H1 (cell line): ENCODE measurements around the gene KTN1. TPM values are rescaled to one million over a fixed set of nuclear protein-coding genes. Genes with fewer than 3 reads are reported as not detected.

ENCODE experiments used
- CTCF ChIA-PET: fragments of 300-600 bp; sonication (Branson Sonifier 250); formaldehyde crosslinking; loops from one replicate; lab custom pipeline; 2021; ENCODE audit not compliant: partially characterized antibody; lab: Charles Lee
- POLR2A ChIA-PET: fragments of 300-600 bp; sonication (Branson Sonifier 250); formaldehyde crosslinking; loops from one replicate; lab custom pipeline; 2021; ENCODE audit warnings: inconsistent platforms; ENCODE audit not compliant: partially characterized antibody; lab: Charles Lee
- DNase-seq, 2 experiments: peaks; one replicate each; pipeline versions ENCODE4 v3.0.0 to v3.0.0-alpha.2; 2010 to 2022; ENCODE audit warnings: low spot score in 2 of 2, low read depth in 1 of 2, mixed read lengths in 1 of 2
- FAIRE-seq: peaks from 2 replicates; lab custom pipeline; 2011; peaks lifted over from hg19 to GRCh38; lab: Jason Lieb, UNC
- H2AFZ ChIP-seq: 2 replicates; pipeline ENCODE4 v1.8.1; 2012; ENCODE audit warnings: low read length, inconsistent platforms
- H2AK5ac ChIP-seq: 2 replicates; pipeline ENCODE4 v1.6.1; 2013; ENCODE audit warnings: low read depth, low read length
- H2BK120ac ChIP-seq: replicated peaks from 2 replicates; pipeline ENCODE3; 2013; ENCODE audit warnings: low read depth, low read length, inconsistent platforms
- H2BK12ac ChIP-seq: 2 replicates; pipeline ENCODE4 v1.6.1; 2013; ENCODE audit warnings: low read depth, low read length
- H2BK15ac ChIP-seq: 2 replicates; pipeline ENCODE4 v1.6.1; 2013; ENCODE audit warnings: low read length
- H2BK20ac ChIP-seq: 2 replicates; pipeline ENCODE4 v1.6.1; 2013; ENCODE audit warnings: low read length
- H2BK5ac ChIP-seq: 2 replicates; pipeline ENCODE4 v1.6.1; 2013; ENCODE audit warnings: low read depth, low read length
- H3K14ac ChIP-seq: 2 replicates; pipeline ENCODE4 v1.6.1; 2013; ENCODE audit warnings: inconsistent platforms; ENCODE audit not compliant: insufficient read length
- H3K18ac ChIP-seq: 2 replicates; pipeline ENCODE4 v1.6.1; 2013; ENCODE audit warnings: low read length; ENCODE audit errors: extremely low read depth
- H3K23ac ChIP-seq: 2 replicates; pipeline ENCODE4 v1.6.1; 2013; ENCODE audit warnings: inconsistent platforms; ENCODE audit not compliant: insufficient read length
- H3K23me2 ChIP-seq: 2 replicates; pipeline ENCODE4 v1.6.1; 2013; ENCODE audit warnings: low read depth, low read length
- H3K27ac ChIP-seq: 2 replicates; pipeline ENCODE4 v1.6.1; 2011; ENCODE audit warnings: low read depth, low read length, inconsistent platforms
- H3K27me3 ChIP-seq, 4 experiments: replicated peaks in 1 of 4; 1 replicate in 1 of 4; 2 replicates in 3 of 4; pipeline versions ENCODE4 v1.6.1 to v1.8.1; 2011 to 2013; ENCODE audit warnings: low read length in 3 of 4, mild to moderate bottlenecking in 3 of 4, inconsistent platforms in 2 of 4, mixed read lengths in 2 of 4, moderate library complexity in 1 of 4; ENCODE audit not compliant: control insufficient read depth in 3 of 4, insufficient read depth in 3 of 4; ENCODE audit errors: extremely low read depth in 1 of 4
- H3K36me3 ChIP-seq, 4 experiments: 2 replicates each; pipeline versions ENCODE4 v1.6.1 to v1.8.1; 2011 to 2013; ENCODE audit warnings: mild to moderate bottlenecking in 4 of 4, low read length in 3 of 4, moderate library complexity in 2 of 4, control low read depth in 1 of 4, inconsistent platforms in 1 of 4; ENCODE audit not compliant: insufficient read depth in 4 of 4, control insufficient read depth in 2 of 4
- H3K4ac ChIP-seq: replicated peaks from 2 replicates; pipeline ENCODE3; 2013; ENCODE audit warnings: low read length, low read depth, mixed read lengths, inconsistent platforms; ENCODE audit not compliant: insufficient read length
- H3K4me1 ChIP-seq, 4 experiments: replicated peaks in 1 of 4; 1 replicate in 1 of 4; 2 replicates in 3 of 4; pipeline versions ENCODE4 v1.6.1 to v1.8.1; 2011 to 2013; ENCODE audit warnings: low read length in 3 of 4, inconsistent platforms in 2 of 4, mixed read lengths in 1 of 4; ENCODE audit not compliant: insufficient read depth in 4 of 4, control insufficient read depth in 3 of 4
- H3K4me2 ChIP-seq, 2 experiments: 2 replicates each; pipeline versions ENCODE4 v1.6.1 to v1.8.1; 2011 to 2013; ENCODE audit warnings: low read depth in 2 of 2, low read length in 2 of 2, control low read depth in 1 of 2, inconsistent platforms in 1 of 2, mild to moderate bottlenecking in 1 of 2; ENCODE audit not compliant: insufficient read depth in 1 of 2
- H3K4me3 ChIP-seq, 4 experiments: fragments of 200-600, 300-600 bp in 1 of 4; sonication (generic), shearing (Covaris generic), sonication (Bioruptor Twin) in 1 of 4; 2 replicates each; pipeline versions ENCODE4 v1.5.1 to v1.8.1; 2011 to 2016; ENCODE audit warnings: low read length in 4 of 4, low read depth in 3 of 4, control low read depth in 2 of 4, inconsistent platforms in 2 of 4, mild to moderate bottlenecking in 2 of 4, mixed read lengths in 1 of 4, moderate library complexity in 1 of 4; ENCODE audit not compliant: insufficient read depth in 2 of 4; ENCODE audit errors: extremely low read depth in 1 of 4
- H3K56ac ChIP-seq: replicated peaks from 2 replicates; pipeline ENCODE3; 2013; ENCODE audit warnings: low read depth, mild to moderate bottlenecking, mixed read lengths, low read length, inconsistent platforms; ENCODE audit not compliant: insufficient read length
- H3K79me1 ChIP-seq: 2 replicates; pipeline ENCODE4 v1.6.1; 2013; ENCODE audit warnings: low read depth, low read length, control low read depth
- H3K79me2 ChIP-seq, 2 experiments: 2 replicates each; pipeline versions ENCODE4 v1.6.1 to v1.8.1; 2012 to 2013; ENCODE audit warnings: low read length in 2 of 2, mild to moderate bottlenecking in 2 of 2, inconsistent platforms in 1 of 2; ENCODE audit not compliant: insufficient read depth in 2 of 2, control insufficient read depth in 1 of 2
- H3K9ac ChIP-seq, 4 experiments: replicated peaks in 1 of 4; 1 replicate in 1 of 4; 2 replicates in 3 of 4; pipeline versions ENCODE4 v1.6.1 to v1.8.1; 2011 to 2013; ENCODE audit warnings: low read depth in 3 of 4, low read length in 3 of 4, control low read depth in 2 of 4, mild to moderate bottlenecking in 2 of 4, moderate library complexity in 2 of 4, inconsistent platforms in 1 of 4; ENCODE audit errors: extremely low read depth in 1 of 4
- H3K9me3 ChIP-seq, 2 experiments: 2 replicates each; pipeline versions ENCODE4 v1.6.1 to v1.8.1; 2012 to 2013; ENCODE audit warnings: mild to moderate bottlenecking in 2 of 2, moderate library complexity in 2 of 2, control low read depth in 1 of 2, inconsistent platforms in 1 of 2, low read depth in 1 of 2, low read length in 1 of 2, mixed read lengths in 1 of 2; ENCODE audit not compliant: insufficient read depth in 2 of 2
- H4K20me1 ChIP-seq, 2 experiments: replicated peaks in 1 of 2; 2 replicates each; pipeline versions ENCODE3 to v1.8.1; 2011 to 2013; ENCODE audit warnings: inconsistent platforms in 2 of 2, low read length in 2 of 2, mild to moderate bottlenecking in 1 of 2; ENCODE audit not compliant: insufficient read depth in 2 of 2, control insufficient read depth in 1 of 2
- H4K5ac ChIP-seq: 2 replicates; pipeline ENCODE4 v1.6.1; 2013; ENCODE audit warnings: low read length, low read depth, mixed read lengths, inconsistent platforms; ENCODE audit not compliant: insufficient read length
- H4K8ac ChIP-seq: 2 replicates; pipeline ENCODE4 v1.8.0; 2013; ENCODE audit warnings: mild to moderate bottlenecking, moderate library complexity, low read length, inconsistent platforms; ENCODE audit not compliant: insufficient read depth; ENCODE audit errors: extremely low read depth
- H4K91ac ChIP-seq: replicated peaks from 2 replicates; pipeline ENCODE3; 2013; ENCODE audit warnings: low read length, mixed read lengths, inconsistent platforms; ENCODE audit not compliant: insufficient read length
- ATF3 ChIP-seq: IDR thresholded peaks from 2 replicates; pipeline ENCODE4 v1.6.1; 2011; ENCODE audit warnings: low read depth, mild to moderate bottlenecking, low read length; ENCODE audit not compliant: insufficient read depth
- BCL11A ChIP-seq, 2 experiments: IDR thresholded peaks; one replicate each; pipeline ENCODE4 v1.6.1; 2011; ENCODE audit warnings: low read depth in 2 of 2, low read length in 2 of 2, mild to moderate bottlenecking in 2 of 2
- CBX5 ChIP-seq: fragments of 300-800, 300-1000 bp; sonication (generic); IDR thresholded peaks from 2 replicates; pipeline ENCODE4 v1.7.1; 2016; ENCODE audit warnings: antibody characterized with exemption, low read length, low read depth
- EP300 ChIP-seq, 2 experiments: IDR thresholded peaks; 1 replicate in 1 of 2; 2 replicates in 1 of 2; pipeline ENCODE4 v1.6.1; 2011 to 2012; ENCODE audit warnings: low read depth in 2 of 2, low read length in 2 of 2, mild to moderate bottlenecking in 2 of 2, borderline replicate concordance in 1 of 2, inconsistent platforms in 1 of 2, moderate library complexity in 1 of 2
- GABPA ChIP-seq: IDR thresholded peaks from 2 replicates; pipeline ENCODE4 v1.6.1; 2011; ENCODE audit warnings: mild to moderate bottlenecking, low read length, moderate library complexity, borderline replicate concordance; ENCODE audit not compliant: insufficient read depth
- HDAC6 ChIP-seq: IDR thresholded peaks from one replicate; pipeline ENCODE4 v1.7.1; 2012; ENCODE audit warnings: low read depth, mild to moderate bottlenecking, inconsistent platforms, low read length, moderate library complexity
- JUN ChIP-seq: IDR thresholded peaks from 2 replicates; pipeline ENCODE4 v1.6.1; 2011; ENCODE audit warnings: low read depth, mild to moderate bottlenecking, improper control_type of control experiment, low read length
- PHF8 ChIP-seq: fragments of 200-600 bp; sonication (generic); conservative IDR thresholded peaks from 2 replicates; pipeline ENCODE4 v1.7.1; 2012; ENCODE audit warnings: low read depth, mild to moderate bottlenecking, inconsistent platforms, low read length, moderate library complexity
- POLR2AphosphoS5 ChIP-seq: IDR thresholded peaks from 2 replicates; pipeline ENCODE4 v1.6.1; 2011; ENCODE audit warnings: low read depth, low read length
- SP1 ChIP-seq: IDR thresholded peaks from 2 replicates; pipeline ENCODE4 v1.6.1; 2011; ENCODE audit warnings: low read depth, low read length
- SP2 ChIP-seq: IDR thresholded peaks from 2 replicates; pipeline ENCODE4 v1.6.1; 2012; ENCODE audit warnings: mild to moderate bottlenecking, low read length, inconsistent platforms
- SRF ChIP-seq: IDR thresholded peaks from 2 replicates; pipeline ENCODE4 v1.6.1; 2011; ENCODE audit warnings: mild to moderate bottlenecking, low read depth, low read length, moderate library complexity
- SUZ12 ChIP-seq: fragments of 200-600 bp; sonication (generic); IDR thresholded peaks from 2 replicates; pipeline ENCODE4 v1.6.1; 2012; ENCODE audit warnings: mild to moderate bottlenecking, inconsistent platforms, low read length, moderate library complexity, mixed read lengths
- TEAD4 ChIP-seq: IDR thresholded peaks from 2 replicates; pipeline ENCODE4 v1.6.1; 2012; ENCODE audit warnings: low read depth, low read length, inconsistent platforms, mixed read lengths
- YY1 ChIP-seq: IDR thresholded peaks from 2 replicates; pipeline ENCODE4 v1.6.1; 2011; ENCODE audit warnings: low read depth, mild to moderate bottlenecking, low read length
- WGBS, 2 experiments: shearing (Covaris generic) in 1 of 2; methylation state at CpG; one replicate each; pipeline versions ENCODE4 v1.1.6 to v1.1.7; 2013 to 2015; ENCODE audit warnings: low lambda C conversion rate in 2 of 2, mixed read lengths in 2 of 2, inconsistent platforms in 1 of 2, low coverage in 1 of 2, missing lambda C conversion rate in 1 of 2; ENCODE audit not compliant: insufficient replicate concordance in 2 of 2, insufficient coverage in 1 of 2, insufficient read length in 1 of 2; ENCODE audit errors: extremely low coverage in 1 of 2, missing lambda C conversion rate in 1 of 2; 5-methylcytosine and 5-hydroxymethylcytosine counted together
- polyA plus RNA-seq, 7 experiments: library from polyadenylated mRNA; depleted of rRNA in 3 of 7; stranded (reverse) in 5 of 7; unstranded in 2 of 7; fragments of >200 nt in 5 of 7; fragments of 200-250 nt in 2 of 7; gene quantifications; 1 replicate in 5 of 7; 2 replicates in 1 of 7; 4 replicates in 1 of 7; pipeline versions ENCODE4 v1.2.1 to v1.2.3, GENCODE V29; 2011 to 2013; ENCODE audit warnings: missing spikeins in 2 of 7, mixed read lengths in 2 of 7
- total RNA-seq: library from RNA; stranded (reverse); fragmentation: NEBNext Ultra II Directional; extraction: Animal tissue kit (Norgen Biotek cat#: 25700); gene quantifications from 2 replicates; pipeline ENCODE4 v1.2.1, GENCODE V29; 2021

The KTN1 gene
- total and polyA plus RNA-seq, 2 of the 8 experiments (the other 6 are each of a cell fraction or from before 2014, with no cell fraction given): 15.4 to 151 TPM

- no peak overlapping the region for H3K4me2 ChIP-seq
- H4K91ac ChIP-seq: no peak overlapping the region
- H3K27ac ChIP-seq: no peak overlapping the region
- H2BK20ac ChIP-seq: no peak overlapping the region
- H4K8ac ChIP-seq: no peak overlapping the region
- no peak overlapping the region for H2BK5ac ChIP-seq
- CTCF ChIA-PET: interaction anchor here (0.7 to 3.5 kb wide), 12 partner anchors 10 to 783 kb away, joined by 3 to 16 read pairs (median 3); partner anchors contain the start of gene TBPL2
- no peaks in the 10 kb centered on the region for H3K9me3 ChIP-seq
- no peak overlapping the region for H3K18ac ChIP-seq
- H3K56ac ChIP-seq: no peak overlapping the region
- H2BK15ac ChIP-seq: no peak overlapping the region
- H3K23ac ChIP-seq: no peak overlapping the region
- no peaks in the 10 kb centered on the region for H3K79me2 ChIP-seq
- H4K5ac ChIP-seq: no peak overlapping the region
- no peak overlapping the region for H3K14ac ChIP-seq
- H3K4ac ChIP-seq: no peak overlapping the region
- H2BK12ac ChIP-seq: no peak overlapping the region
- H3K4me3 ChIP-seq: no peak overlapping the region
- DNase-seq (no peak), FAIRE-seq (no peak)
- H4K20me1 ChIP-seq: no peaks in the 10 kb centered on the region
- H3K27me3 ChIP-seq: no peaks in the 10 kb centered on the region
- no peaks in the 10 kb centered on the region for H3K4me1 ChIP-seq
- POLR2A ChIA-PET: no interaction called here
- no peak overlapping the region for H2AK5ac ChIP-seq
- H3K79me1 ChIP-seq: no peaks in the 10 kb centered on the region
- 67% methylated on average over 2 of the region's 2 CpGs; no CpG with 5 or more reads in 1 of the 2 experiments for WGBS, 2 experiments
- H3K9ac ChIP-seq: no peak overlapping the region
- no peak overlapping the region for H2BK120ac ChIP-seq
- no peak overlapping the region for H2AFZ ChIP-seq
- no peaks in the 10 kb centered on the region for H3K23me2 ChIP-seq
- no peaks in the 10 kb centered on the region; a peak in 1 of 8 replicates for H3K36me3 ChIP-seq
- no peak for TF ChIP-seq SP1
- no peak for TF ChIP-seq SP2
- TF ChIP-seq ATF3: no peak
- no peak for TF ChIP-seq SUZ12
- TF ChIP-seq GABPA: no peak
- TF ChIP-seq YY1: no peak
- TF ChIP-seq EP300 (IDR thresholded peaks at IDR 0.05; ENCODE audit: borderline replicate concordance in 1 of 2, low read depth in 2 of 2, low read length in 2 of 2): no peak
- no peak for TF ChIP-seq TEAD4
- no peak for TF ChIP-seq HDAC6
- TF ChIP-seq JUN: no peak
- TF ChIP-seq BCL11A (IDR thresholded peaks at IDR 0.05; ENCODE audit: low read depth in 2 of 2, low read length in 2 of 2): no peak
- TF ChIP-seq POLR2AphosphoS5: no peak
- TF ChIP-seq PHF8: no peak
- no peak for TF ChIP-seq CBX5
- no peak for TF ChIP-seq SRF
Measured at GRCh38 chr14:55706893-55707292, 126.9 kb downstream of the KTN1 start.
